Jurkat, Clone E6-1 (cell line): ENCODE measurements around the gene TRMU. TPM values are rescaled to one million over a fixed set of nuclear protein-coding genes. Genes with fewer than 3 reads are reported as not detected.

ENCODE experiments used
- DNase-seq: peaks from one replicate; pipeline ENCODE4 v3.0.0-alpha.2; 2011; ENCODE audit warnings: low read depth, low spot score
- H3K4me3 ChIP-seq: 2 replicates; pipeline ENCODE4 v1.5.1; 2011; ENCODE audit warnings: mild to moderate bottlenecking, low read length, control low read depth, moderate library complexity
- polyA plus RNA-seq: library from polyadenylated mRNA; unstranded; fragments of >200 nt; gene quantifications from one replicate; pipeline ENCODE4 v1.2.1, GENCODE V29; 2012; ENCODE audit warnings: missing spikeins; ENCODE audit not compliant: insufficient read length, insufficient read depth

TRMU gene
- polyA plus RNA-seq: 75.0 TPM

- peak; percentile 64 for DNase-seq
Observed at GRCh38 chr22:46335201-46336118, at the start of gene TRMU. Gene TRMU, plus strand, starts transcription at chr22:46335714. Its CDS starts 51 bp downstream, at chr22:46335765.

GRCh38 chr22:46286006-46286405 is 49.5 kb upstream of the TRMU start:
- DNase-seq: no peak
- no peak overlapping the region for H3K4me3 ChIP-seq

More at GRCh38 chr22:46335201-46336118, at the start of gene TRMU:
- H3K4me3 ChIP-seq: peak within 1 kb of the TSS; percentile 89

- no peak for DNase-seq
- H3K4me3 ChIP-seq: no peak overlapping the region
Observed at GRCh38 chr22:46286941-46287872, 48.3 kb upstream of the TRMU start.

- DNase-seq: no peak
- no peak overlapping the region for H3K4me3 ChIP-seq
Observed at GRCh38 chr22:46287873-46288751, 47.4 kb upstream of the TRMU start.

- H3K4me3 ChIP-seq: no peak overlapping the region
- DNase-seq: no peak
Observed at GRCh38 chr22:46288846-46289243, 46.7 kb upstream of the TRMU start.

GRCh38 chr22:46289244-46289891 is 46.1 kb upstream of the TRMU start:
- DNase-seq: no peak
- H3K4me3 ChIP-seq: no peak overlapping the region

GRCh38 chr22:46290121-46290842 is 45.2 kb upstream of the TRMU start:
- no peak for DNase-seq
- no peak overlapping the region for H3K4me3 ChIP-seq

- H3K4me3 ChIP-seq: no peak overlapping the region
- DNase-seq: no peak
Observed at GRCh38 chr22:46290843-46291785, 44.4 kb upstream of the TRMU start.

- H3K4me3 ChIP-seq: no peak overlapping the region
- no peak for DNase-seq
Observed at GRCh38 chr22:46292173-46292572, 43.3 kb upstream of the TRMU start.

- no peak for DNase-seq
- H3K4me3 ChIP-seq: no peak overlapping the region
Observed at GRCh38 chr22:46292732-46293131, 42.8 kb upstream of the TRMU start.

- peak; percentile 79 for DNase-seq
- no peak overlapping the region for H3K4me3 ChIP-seq
Observed at GRCh38 chr22:46293577-46294260, 41.8 kb upstream of the TRMU start.

GRCh38 chr22:46294784-46295183 is 40.7 kb upstream of the TRMU start:
- no peak overlapping the region for H3K4me3 ChIP-seq
- no peak for DNase-seq

- H3K4me3 ChIP-seq: peak overlapping the region; percentile 93
- DNase-seq: no peak
Observed at GRCh38 chr22:46295277-46295971, 40.1 kb upstream of the TRMU start.

GRCh38 chr22:46296257-46297150 is 39.0 kb upstream of the TRMU start, which contains the start of gene GTSE1:
Gene GTSE1, plus strand, starts transcription at chr22:46296870. Its CDS starts 531 bp downstream, at chr22:46297401.
- DNase-seq: peak; percentile 98
- H3K4me3 ChIP-seq: peak within 1 kb of the TSS; percentile 93
